A549 (cell line): Measurements from ENCODE around the gene ACCSL. TPM values are rescaled to one million over a fixed set of nuclear protein-coding genes. Genes with fewer than 3 reads are reported as not detected.

ENCODE experiments used
- ATAC-seq, 2 experiments: fragments of 200-7000 bp in 1 of 2; fragments of >200 bp in 1 of 2; cut with Nextera tagmentation in 1 of 2; cut with Tn5 transposase in 1 of 2; 3 replicates each; pipeline versions ENCODE4 v1.8.0 to v1.9.1; 2018 to 2020; ENCODE audit warnings: mild to moderate bottlenecking in 1 of 2, moderate library complexity in 1 of 2
- CTCF ChIA-PET: fragments of 300-600 bp; sonication (Branson Sonifier 250); formaldehyde crosslinking; extraction: SDS; loops from one replicate; lab custom pipeline; 2021; ENCODE audit warnings: antibody characterized with exemption, inconsistent platforms; lab: Yijun Ruan, JAX
- POLR2A ChIA-PET: fragments of 350-600 bp; formaldehyde crosslinking; extraction: SDS; loops from one replicate; lab custom pipeline; 2021; ENCODE audit warnings: antibody characterized with exemption, inconsistent platforms; lab: Yijun Ruan, JAX
- DNase-seq, 2 experiments: peaks; one replicate each; pipeline versions ENCODE4 v3.0.0 to v3.0.0-alpha.2; 2011 to 2016; ENCODE audit warnings: low read depth in 1 of 2, low spot score in 1 of 2
- FAIRE-seq: peaks from 2 replicates; lab custom pipeline; 2011; peaks lifted over from hg19 to GRCh38; lab: Jason Lieb, UNC
- H3K27ac ChIP-seq, 2 experiments: fragments of >200 bp; sonication (Bioruptor Twin); formaldehyde crosslinking; 3 replicates each; pipeline ENCODE4 v1.5.1; 2016 to 2017
- H3K4me1 ChIP-seq: fragments of >200 bp; sonication (Bioruptor Twin); formaldehyde crosslinking; 3 replicates; pipeline ENCODE4 v1.6.1; 2016
- H3K4me2 ChIP-seq: fragments of >200 bp; sonication (Bioruptor Twin); formaldehyde crosslinking; 3 replicates; pipeline ENCODE4 v1.6.1; 2016
- H3K4me3 ChIP-seq: fragments of >200 bp; sonication (Bioruptor Twin); formaldehyde crosslinking; 3 replicates; pipeline ENCODE4 v1.5.1; 2016
- H3K9me3 ChIP-seq: fragments of >200 bp; sonication (Bioruptor Twin); formaldehyde crosslinking; 3 replicates; pipeline ENCODE4 v1.6.1; 2016
- BHLHE40 ChIP-seq: IDR thresholded peaks from 2 replicates; pipeline ENCODE4 v1.6.1; 2012; ENCODE audit warnings: low read depth, low read length, inconsistent platforms
- CHD2 ChIP-seq: fragments of 150-350 bp; IDR thresholded peaks from 2 replicates; pipeline ENCODE4 v1.6.1; 2014; ENCODE audit warnings: low read length; ENCODE audit not compliant: partially characterized antibody
- E2F6 ChIP-seq: IDR thresholded peaks from 2 replicates; pipeline ENCODE4 v1.6.1; 2012; ENCODE audit warnings: low read depth, borderline replicate concordance
- ELK1 ChIP-seq: fragments of 150-350 bp; IDR thresholded peaks from 2 replicates; pipeline ENCODE4 v1.6.1; 2014; ENCODE audit warnings: low read depth, mild to moderate bottlenecking, low read length
- EP300 ChIP-seq, 2 experiments: fragments of >200 bp; sonication (Bioruptor Twin); formaldehyde crosslinking; IDR thresholded peaks; 2 replicates in 1 of 2; 3 replicates in 1 of 2; pipeline ENCODE4 v1.6.1; 2016 to 2017
- FOXS1 ChIP-seq: fragments of 250-450 bp; sonication (Bioruptor Pico); IDR thresholded peaks from 2 replicates; pipeline ENCODE4 v1.5.0; 2020; ENCODE audit warnings: mild to moderate bottlenecking, moderate library complexity
- HEYL ChIP-seq: fragments of 250-450 bp; sonication (Bioruptor Pico); IDR thresholded peaks from 2 replicates; pipeline ENCODE4 v1.8.0; 2021; ENCODE audit warnings: mild to moderate bottlenecking, moderate library complexity
- HMGXB4 ChIP-seq: fragments of 250-450 bp; sonication (Bioruptor Pico); IDR thresholded peaks from 2 replicates; pipeline ENCODE4 v1.5.0; 2021; ENCODE audit warnings: mild to moderate bottlenecking, moderate library complexity, borderline replicate concordance
- HOXA7 ChIP-seq: fragments of 250-450 bp; sonication (Bioruptor Pico); IDR thresholded peaks from 2 replicates; pipeline ENCODE4 v1.5.0; 2020; ENCODE audit warnings: mild to moderate bottlenecking, moderate library complexity
- MYC ChIP-seq: IDR thresholded peaks from 2 replicates; pipeline ENCODE4 v1.6.1; 2012; ENCODE audit warnings: mild to moderate bottlenecking, inconsistent platforms, low read length, improper control_type of control experiment, borderline replicate concordance
- PHF8 ChIP-seq: fragments of 200-600 bp; sonication (generic); IDR thresholded peaks from 2 replicates; pipeline ENCODE4 v1.6.1; 2016; ENCODE audit warnings: low read depth, mild to moderate bottlenecking, antibody characterized with exemption, moderate library complexity, borderline replicate concordance
- POLR2AphosphoS2 ChIP-seq: conservative IDR thresholded peaks from 2 replicates; pipeline ENCODE4 v1.6.1; 2012; ENCODE audit warnings: low read length, improper control_type of control experiment, inconsistent platforms
- RFX5 ChIP-seq: fragments of 450-650 bp; IDR thresholded peaks from 2 replicates; pipeline ENCODE4 v1.7.1; 2014; ENCODE audit warnings: antibody characterized with exemption, mild to moderate bottlenecking, moderate library complexity
- SMC3 ChIP-seq: fragments of >200 bp; sonication (Bioruptor Twin); formaldehyde crosslinking; IDR thresholded peaks from 3 replicates; pipeline ENCODE4 v1.6.1; 2018; ENCODE audit warnings: inconsistent platforms
- ZNF302 ChIP-seq: fragments of 250-450 bp; sonication (Bioruptor Pico); IDR thresholded peaks from 2 replicates; pipeline ENCODE4 v1.9.0; 2021; ENCODE audit warnings: inconsistent platforms, mild to moderate bottlenecking, moderate library complexity
- ZSCAN20 ChIP-seq: fragments of 250-450 bp; sonication (Bioruptor Pico); IDR thresholded peaks from 2 replicates; pipeline ENCODE4 v1.8.0; 2022; ENCODE audit warnings: mild to moderate bottlenecking, moderate library complexity
- WGBS: methylation state at CpG from one replicate; pipeline ENCODE4 v1.1.6; 2017; ENCODE audit errors: missing lambda C conversion rate; 5-methylcytosine and 5-hydroxymethylcytosine counted together
- polyA plus RNA-seq, 4 experiments: library from polyadenylated mRNA; depleted of rRNA in 3 of 4; stranded (reverse); fragments of >200 nt; fragmentation: RNase III in 1 of 4; extraction: RNeasy Plus Mini Kit Qiagen cat#74134 plus additional on column Dnase treatment in 1 of 4; gene quantifications; 2 replicates in 3 of 4; 3 replicates in 1 of 4; pipeline ENCODE4 v1.2.3, GENCODE V29; 2011 to 2017

ACCSL gene
- polyA plus RNA-seq, 2 of the 4 experiments (the other 2 are of a cell fraction): not detected

- TF ChIP-seq HMGXB4 (CRISPR knock-in tag) (no peak), EP300 (IDR thresholded peaks at IDR 0.05) (no peak), RFX5 (no peak)
Measured at GRCh38 chr11:44003736-44004451, 43.9 kb upstream of the ACCSL start (continued).

- ATAC-seq: no peak
Measured at GRCh38 chr11:44004452-44005062, 43.2 kb upstream of the ACCSL start.

GRCh38 chr11:44005063-44005701 lies 42.6 kb upstream of the ACCSL start:
- 67% methylated on average over 10 of the region's 14 CpGs for WGBS
- no peak for FAIRE-seq
- no peak for ATAC-seq

More at GRCh38 chr11:44004452-44005062, 43.2 kb upstream of the ACCSL start:
- no peak overlapping the region for H3K4me3 ChIP-seq
- CTCF ChIA-PET: interaction anchor here (1.3 to 1.6 kb wide), 3 partner anchors 11 to 115 kb away, joined by 3 to 6 read pairs (median 4); no protein-coding TSS in a partner anchor
- TF ChIP-seq PHF8 (no peak), ZSCAN20 (no peak), CHD2 (no peak), HOXA7 (no peak), POLR2AphosphoS2 (no peak), E2F6 (no peak), FOXS1 (CRISPR knock-in tag) (no peak), MYC (no peak), ELK1 (no peak), BHLHE40 (no peak), HEYL (CRISPR knock-in tag) (no peak)
- TF ChIP-seq, all 56 proteins: peak for 0
- Histone ChIP-seq H3K4me1 (no peaks in the 10 kb centered on the region), H3K9me3 (no peaks in the 10 kb centered on the region), H3K4me2 (no peak overlapping the region), H3K27ac (no peak overlapping the region)
- FAIRE-seq: no peak
- no peak for DNase-seq
- POLR2A ChIA-PET: no interaction called here
- WGBS: 41% methylated on average over 8 of the region's 10 CpGs

More at GRCh38 chr11:44005063-44005701, 42.6 kb upstream of the ACCSL start:
- Histone ChIP-seq H3K27ac (no peak overlapping the region), H3K4me3 (no peak overlapping the region), H3K4me2 (no peak overlapping the region), H3K4me1 (no peaks in the 10 kb centered on the region), H3K9me3 (no peaks in the 10 kb centered on the region)
- no peak for DNase-seq
- ChIA-PET POLR2A (no interaction called here), CTCF (interaction anchor here (1.2 to 1.6 kb wide), 4 partner anchors 12 to 115 kb away, joined by 3 to 6 read pairs (median 4); no protein-coding TSS in a partner anchor)
- TF ChIP-seq SMC3 (no peak), HOXA7 (no peak), ZNF302 (no peak)
